ENCODE results near the gene KLK14. TPM values are rescaled to one million over a fixed set of nuclear protein-coding genes. Genes with fewer than 3 reads are reported as not detected.

The KLK14 gene
- total and polyA plus RNA-seq, 2 of the 8 experiments (the other 6 are each of a cell fraction or from before 2014, with no cell fraction given), result 0.09 to 1.2 TPM

DNA sequence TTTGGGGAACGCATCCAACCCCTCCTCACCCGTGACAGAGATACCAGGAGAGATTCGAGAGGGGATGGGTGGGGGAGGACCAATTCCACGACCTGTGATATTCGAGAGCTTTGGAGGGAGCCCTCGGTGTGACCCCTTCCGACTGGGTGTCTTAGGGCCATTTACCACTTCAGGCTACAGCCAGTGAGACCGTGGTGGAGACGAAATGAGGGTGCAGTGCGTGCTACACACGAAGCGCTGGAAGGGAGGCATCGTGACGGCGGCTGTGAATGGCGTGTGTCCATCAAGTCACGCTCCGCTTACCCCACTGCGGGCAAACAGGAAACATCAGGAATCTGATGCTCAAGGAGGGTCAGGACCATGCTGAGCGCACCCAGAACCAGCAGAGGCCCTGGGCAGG lies 15.1 kb upstream of the KLK14 start:
- ChIA-PET CTCF (ENCODE audit: partially characterized antibody) (interaction anchor here (0.6 kb wide), 1 partner anchor 97 kb away, joined by 3 read pairs; the partner anchor contains the start of gene KLK8), POLR2A (ENCODE audit: partially characterized antibody) (no interaction called here)
- Histone ChIP-seq H3K79me1 (ENCODE audit: low read depth, low read length) (peaks cover 3% of the 10 kb centered on the region), H2BK5ac (ENCODE audit: low read depth, low read length) (no peak overlapping the region), H3K23ac (ENCODE audit: insufficient read length) (no peak overlapping the region), H3K4me2 (ENCODE audit: insufficient read depth in 1 of 2, low read depth in 2 of 2, low read length in 2 of 2) (no peak overlapping the region), H3K27me3 (replicated peaks in 1 of 4; ENCODE audit: control insufficient read depth in 3 of 4, extremely low read depth in 1 of 4, insufficient read depth in 3 of 4, low read length in 3 of 4) (no peaks in the 10 kb centered on the region; a peak in 1 of 7 replicates), H2BK12ac (ENCODE audit: low read depth, low read length) (no peak overlapping the region), H2BK15ac (ENCODE audit: low read length) (no peak overlapping the region), H3K56ac (replicated peaks; ENCODE audit: insufficient read length, low read depth, low read length) (no peak overlapping the region), H3K14ac (ENCODE audit: insufficient read length) (no peak overlapping the region), H3K9me3 (ENCODE audit: insufficient read depth in 2 of 2, low read depth in 1 of 2, low read length in 1 of 2) (no peaks in the 10 kb centered on the region), H2AK5ac (ENCODE audit: low read depth, low read length) (no peak overlapping the region), H2BK120ac (replicated peaks; ENCODE audit: low read depth, low read length) (no peak overlapping the region), H3K4me1 (replicated peaks in 1 of 4; ENCODE audit: control insufficient read depth in 3 of 4, insufficient read depth in 4 of 4, low read length in 3 of 4) (peaks cover 0 to 6% (median 2%) of the 10 kb centered on the region in 4 experiments; a peak in 4 of 7 replicates), H3K27ac (ENCODE audit: low read depth, low read length) (no peak overlapping the region), H4K5ac (ENCODE audit: insufficient read length, low read depth, low read length) (no peak overlapping the region), H3K4ac (replicated peaks; ENCODE audit: insufficient read length, low read depth, low read length) (no peak overlapping the region), H3K18ac (ENCODE audit: extremely low read depth, low read length) (no peak overlapping the region), H3K23me2 (ENCODE audit: low read depth, low read length) (no peaks in the 10 kb centered on the region), H3K36me3 (ENCODE audit: control insufficient read depth in 2 of 4, insufficient read depth in 4 of 4, low read length in 3 of 4) (no peaks in the 10 kb centered on the region; a peak in 3 of 8 replicates), H2BK20ac (ENCODE audit: low read length) (no peak overlapping the region), H3K9ac (replicated peaks in 1 of 4; ENCODE audit: extremely low read depth in 1 of 4, low read depth in 3 of 4, low read length in 3 of 4) (no peak overlapping the region), H3K79me2 (ENCODE audit: control insufficient read depth in 1 of 2, insufficient read depth in 2 of 2, low read length in 2 of 2) (no peaks in the 10 kb centered on the region), H4K8ac (ENCODE audit: extremely low read depth, insufficient read depth, low read length) (no peak overlapping the region), H2AFZ (ENCODE audit: low read length) (no peak overlapping the region), H4K20me1 (replicated peaks in 1 of 2; ENCODE audit: control insufficient read depth in 1 of 2, insufficient read depth in 2 of 2, low read length in 2 of 2) (peaks cover 2 to 3% of the 10 kb centered on the region in 2 experiments), H3K4me3 (ENCODE audit: extremely low read depth in 1 of 4, insufficient read depth in 2 of 4, low read depth in 3 of 4, low read length in 4 of 4) (no peak overlapping the region), H4K91ac (replicated peaks; ENCODE audit: insufficient read length, low read length) (no peak overlapping the region)
- TF ChIP-seq SRF (IDR thresholded peaks at IDR 0.05; ENCODE audit: low read depth, low read length) (no peak), SAP30 (IDR thresholded peaks at IDR 0.05; ENCODE audit: insufficient read depth, insufficient replicate concordance, low read length) (no peak), CREB1 (IDR thresholded peaks at IDR 0.05) (no peak), CTBP2 (IDR thresholded peaks at IDR 0.05; ENCODE audit: borderline replicate concordance, insufficient read depth, insufficient read length, low read length) (no peak), POU5F1 (IDR thresholded peaks at IDR 0.05; ENCODE audit: low read depth, low read length) (no peak), SIN3A (conservative IDR thresholded peaks at IDR 0.05 in 1 of 2, IDR thresholded peaks at IDR 0.05 in 1 of 2; ENCODE audit: low read depth in 1 of 2, low read length in 2 of 2) (no peak)
- TF ChIP-seq, protein P1, sequence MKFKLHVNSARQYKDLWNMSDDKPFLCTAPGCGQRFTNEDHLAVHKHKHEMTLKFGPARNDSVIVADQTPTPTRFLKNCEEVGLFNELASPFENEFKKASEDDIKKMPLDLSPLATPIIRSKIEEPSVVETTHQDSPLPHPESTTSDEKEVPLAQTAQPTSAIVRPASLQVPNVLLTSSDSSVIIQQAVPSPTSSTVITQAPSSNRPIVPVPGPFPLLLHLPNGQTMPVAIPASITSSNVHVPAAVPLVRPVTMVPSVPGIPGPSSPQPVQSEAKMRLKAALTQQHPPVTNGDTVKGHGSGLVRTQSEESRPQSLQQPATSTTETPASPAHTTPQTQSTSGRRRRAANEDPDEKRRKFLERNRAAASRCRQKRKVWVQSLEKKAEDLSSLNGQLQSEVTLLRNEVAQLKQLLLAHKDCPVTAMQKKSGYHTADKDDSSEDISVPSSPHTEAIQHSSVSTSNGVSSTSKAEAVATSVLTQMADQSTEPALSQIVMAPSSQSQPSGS (IDR thresholded peaks at IDR 0.05; ENCODE audit: low read length), result no peak
- TF ChIP-seq, protein P2, sequence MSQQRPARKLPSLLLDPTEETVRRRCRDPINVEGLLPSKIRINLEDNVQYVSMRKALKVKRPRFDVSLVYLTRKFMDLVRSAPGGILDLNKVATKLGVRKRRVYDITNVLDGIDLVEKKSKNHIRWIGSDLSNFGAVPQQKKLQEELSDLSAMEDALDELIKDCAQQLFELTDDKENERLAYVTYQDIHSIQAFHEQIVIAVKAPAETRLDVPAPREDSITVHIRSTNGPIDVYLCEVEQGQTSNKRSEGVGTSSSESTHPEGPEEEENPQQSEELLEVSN (IDR thresholded peaks at IDR 0.05), result no peak
- TF ChIP-seq, protein P3, sequence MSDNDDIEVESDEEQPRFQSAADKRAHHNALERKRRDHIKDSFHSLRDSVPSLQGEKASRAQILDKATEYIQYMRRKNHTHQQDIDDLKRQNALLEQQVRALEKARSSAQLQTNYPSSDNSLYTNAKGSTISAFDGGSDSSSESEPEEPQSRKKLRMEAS (IDR thresholded peaks at IDR 0.05), result no peak
- FAIRE-seq, result no peak
- DNase-seq (ENCODE audit: low read depth in 1 of 2, low spot score in 2 of 2), result no peak
- WGBS, 2 experiments (ENCODE audit: extremely low coverage in 1 of 2, insufficient coverage in 1 of 2, insufficient read length in 1 of 2, insufficient replicate concordance in 2 of 2, low coverage in 1 of 2, low lambda C conversion rate in 2 of 2, missing lambda C conversion rate in 1 of 2), result 86% methylated on average over 13 of the region's 20 CpGs; no CpG with 5 or more reads in 1 of the 2 experiments
